HG02610 (cell line): ENCODE results near the gene LMTK3.

Source experiments
- ATAC-seq: cut with Tn5 transposase; IDR thresholded peaks from one replicate; pipeline ENCODE4 v1.9.1; 2021; ENCODE audit warnings: mild to moderate bottlenecking, moderate library complexity; ENCODE audit not compliant: unreplicated experiment

Gene LMTK3, protein sequence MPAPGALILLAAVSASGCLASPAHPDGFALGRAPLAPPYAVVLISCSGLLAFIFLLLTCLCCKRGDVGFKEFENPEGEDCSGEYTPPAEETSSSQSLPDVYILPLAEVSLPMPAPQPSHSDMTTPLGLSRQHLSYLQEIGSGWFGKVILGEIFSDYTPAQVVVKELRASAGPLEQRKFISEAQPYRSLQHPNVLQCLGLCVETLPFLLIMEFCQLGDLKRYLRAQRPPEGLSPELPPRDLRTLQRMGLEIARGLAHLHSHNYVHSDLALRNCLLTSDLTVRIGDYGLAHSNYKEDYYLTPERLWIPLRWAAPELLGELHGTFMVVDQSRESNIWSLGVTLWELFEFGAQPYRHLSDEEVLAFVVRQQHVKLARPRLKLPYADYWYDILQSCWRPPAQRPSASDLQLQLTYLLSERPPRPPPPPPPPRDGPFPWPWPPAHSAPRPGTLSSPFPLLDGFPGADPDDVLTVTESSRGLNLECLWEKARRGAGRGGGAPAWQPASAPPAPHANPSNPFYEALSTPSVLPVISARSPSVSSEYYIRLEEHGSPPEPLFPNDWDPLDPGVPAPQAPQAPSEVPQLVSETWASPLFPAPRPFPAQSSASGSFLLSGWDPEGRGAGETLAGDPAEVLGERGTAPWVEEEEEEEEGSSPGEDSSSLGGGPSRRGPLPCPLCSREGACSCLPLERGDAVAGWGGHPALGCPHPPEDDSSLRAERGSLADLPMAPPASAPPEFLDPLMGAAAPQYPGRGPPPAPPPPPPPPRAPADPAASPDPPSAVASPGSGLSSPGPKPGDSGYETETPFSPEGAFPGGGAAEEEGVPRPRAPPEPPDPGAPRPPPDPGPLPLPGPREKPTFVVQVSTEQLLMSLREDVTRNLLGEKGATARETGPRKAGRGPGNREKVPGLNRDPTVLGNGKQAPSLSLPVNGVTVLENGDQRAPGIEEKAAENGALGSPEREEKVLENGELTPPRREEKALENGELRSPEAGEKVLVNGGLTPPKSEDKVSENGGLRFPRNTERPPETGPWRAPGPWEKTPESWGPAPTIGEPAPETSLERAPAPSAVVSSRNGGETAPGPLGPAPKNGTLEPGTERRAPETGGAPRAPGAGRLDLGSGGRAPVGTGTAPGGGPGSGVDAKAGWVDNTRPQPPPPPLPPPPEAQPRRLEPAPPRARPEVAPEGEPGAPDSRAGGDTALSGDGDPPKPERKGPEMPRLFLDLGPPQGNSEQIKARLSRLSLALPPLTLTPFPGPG (N-terminal part only)

DNA sequence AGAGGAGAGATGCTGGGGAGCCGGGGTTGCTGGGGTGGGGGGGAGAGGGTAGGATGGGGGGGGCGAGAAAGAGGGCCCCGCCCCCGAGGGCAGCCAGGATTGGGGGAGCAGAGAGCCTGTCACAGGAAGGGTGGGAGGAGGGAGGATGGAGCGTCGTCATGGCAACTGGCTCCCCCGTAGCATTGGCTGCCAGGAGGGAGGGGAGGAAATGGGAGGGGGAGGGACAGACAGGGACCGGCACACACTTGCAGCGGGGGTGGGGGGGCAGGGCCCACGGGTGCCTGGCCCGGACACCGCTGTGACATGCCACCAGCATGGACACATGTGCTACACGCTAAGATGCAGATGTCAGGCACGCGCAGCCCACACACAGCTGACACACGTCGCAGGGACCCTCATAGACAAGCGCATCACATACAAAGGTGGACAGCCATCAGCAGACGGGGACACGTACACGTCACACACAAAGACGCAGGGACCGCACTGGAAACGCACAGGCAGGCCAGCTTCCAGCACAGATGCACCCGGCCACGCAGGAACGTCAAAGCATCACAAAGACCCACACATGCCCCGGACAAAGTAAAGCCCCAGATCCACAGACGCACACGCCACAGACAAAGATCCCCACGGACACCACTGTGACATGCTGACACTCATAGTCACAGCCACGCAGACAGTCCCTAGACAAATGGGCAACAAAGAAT is at the start of gene LMTK3:
TSS of gene LMTK3 (minus strand) at position 36 of the 704 bp plus-strand sequence. CDS start 259 bp downstream, outside the sequence.
- no peak for ATAC-seq

DNA sequence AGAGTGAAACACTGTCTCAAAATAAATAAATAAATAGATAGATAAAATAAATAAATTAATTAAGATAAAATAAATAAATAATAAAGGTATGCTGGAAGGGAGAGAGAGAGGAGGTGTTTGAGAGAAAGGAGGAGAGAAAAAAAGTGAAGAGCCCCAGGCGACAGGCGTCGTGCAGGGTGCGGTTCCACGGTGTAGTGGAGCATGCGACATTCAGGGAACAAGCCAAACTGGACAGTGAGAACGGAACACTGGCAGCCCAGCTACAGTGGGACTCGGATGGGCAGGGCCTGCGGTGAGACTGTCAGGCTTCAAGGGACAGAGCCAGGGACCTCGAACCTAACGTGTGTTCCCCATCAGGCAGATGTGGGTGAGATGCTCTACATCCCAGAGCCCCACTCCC is 49.8 kb upstream of the LMTK3 start:
- ATAC-seq = no peak

DNA sequence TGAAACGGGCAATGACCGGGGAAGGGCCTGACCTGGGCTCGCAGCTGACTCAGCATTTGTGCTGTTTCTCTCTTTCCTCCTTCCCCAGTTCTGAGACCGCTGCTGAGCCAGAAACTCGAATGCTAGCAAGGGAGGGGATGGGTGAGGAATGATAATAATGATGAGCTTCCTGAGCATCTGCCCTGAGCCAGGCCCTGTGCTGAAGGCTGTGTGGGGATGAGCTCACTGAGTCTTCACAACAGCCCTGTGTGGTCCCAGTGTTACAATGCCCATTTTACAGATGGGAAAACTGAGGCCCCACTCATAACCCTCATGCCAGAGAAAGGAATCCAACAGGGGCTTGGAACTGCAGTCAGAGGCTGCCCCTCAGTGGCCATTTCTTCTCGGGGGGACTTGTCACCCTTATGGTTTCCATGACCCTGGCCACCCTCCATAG is 48.5 kb upstream of the LMTK3 start:
- ATAC-seq = no peak

DNA sequence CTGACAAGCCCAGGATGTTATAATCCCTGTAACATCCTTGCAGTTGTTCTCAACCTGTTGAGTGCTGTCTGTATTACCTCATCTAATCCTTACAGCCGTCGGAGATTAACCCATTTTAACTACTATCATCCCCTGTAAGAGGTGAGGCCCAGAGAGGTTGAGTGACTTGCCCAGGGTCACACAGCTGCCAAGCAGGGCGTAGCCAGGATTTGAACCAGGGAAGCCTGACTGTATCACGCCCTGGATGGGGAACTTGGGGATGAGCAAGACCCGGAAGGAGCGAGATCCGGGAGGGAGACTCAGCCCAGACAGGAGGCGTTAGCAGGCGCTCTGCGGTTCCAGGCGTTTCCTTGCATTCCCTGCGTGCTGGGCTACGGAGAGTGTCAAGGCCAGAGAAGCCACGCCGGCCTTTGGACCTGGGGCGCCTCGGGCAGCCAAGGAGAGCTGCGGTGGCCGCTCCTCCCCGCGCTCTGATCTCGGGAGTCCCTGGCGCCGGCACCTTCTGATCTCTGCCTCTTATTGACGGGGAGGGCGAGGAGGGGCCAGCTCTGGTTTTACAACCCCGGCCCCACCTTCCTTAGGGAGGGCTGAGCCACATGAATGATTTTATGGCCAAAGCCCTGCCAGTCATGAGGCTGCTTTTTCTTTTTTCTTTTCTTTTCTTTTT is 46.5 kb upstream of the LMTK3 start:
- ATAC-seq = no peak

DNA sequence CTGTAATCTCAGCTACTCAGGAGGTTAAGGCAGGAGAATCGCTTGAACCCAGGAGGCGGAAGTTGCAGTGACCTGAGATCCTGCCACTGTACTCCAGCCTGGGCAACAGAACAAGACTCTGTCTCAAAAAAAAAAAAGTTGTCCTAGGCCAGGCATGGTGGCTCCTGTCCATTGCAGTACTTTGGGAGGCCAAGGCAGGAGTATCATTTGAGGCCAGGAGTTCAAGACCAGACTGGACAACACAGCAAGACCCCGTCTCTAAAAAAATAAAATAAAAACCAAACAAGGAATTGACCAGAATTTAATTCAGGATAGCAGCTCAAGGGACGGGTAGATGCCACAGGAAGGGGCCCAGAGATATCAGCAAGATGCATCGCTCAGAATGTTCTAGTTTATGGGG is 45.2 kb upstream of the LMTK3 start:
- no peak for ATAC-seq

DNA sequence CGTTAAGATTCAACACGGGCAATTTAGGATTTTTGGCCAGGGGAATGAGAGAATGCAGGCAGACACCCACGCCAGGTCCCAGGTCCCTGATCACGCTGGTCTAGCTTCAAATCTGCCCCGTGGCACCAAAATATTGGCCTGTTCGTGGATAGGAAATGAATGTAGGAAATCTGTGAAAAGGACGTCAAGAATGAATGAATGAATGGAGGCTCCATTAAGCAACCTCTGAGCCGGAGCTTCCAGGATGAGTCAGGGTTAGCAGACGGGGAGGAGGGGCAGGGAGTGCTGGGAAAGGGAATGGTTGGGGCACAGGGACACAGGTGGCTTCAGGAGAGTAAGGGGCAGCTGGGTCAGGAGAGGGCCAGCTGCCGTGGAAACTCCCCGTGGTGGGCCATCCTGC is 44.5 kb upstream of the LMTK3 start:
- ATAC-seq = no peak

DNA sequence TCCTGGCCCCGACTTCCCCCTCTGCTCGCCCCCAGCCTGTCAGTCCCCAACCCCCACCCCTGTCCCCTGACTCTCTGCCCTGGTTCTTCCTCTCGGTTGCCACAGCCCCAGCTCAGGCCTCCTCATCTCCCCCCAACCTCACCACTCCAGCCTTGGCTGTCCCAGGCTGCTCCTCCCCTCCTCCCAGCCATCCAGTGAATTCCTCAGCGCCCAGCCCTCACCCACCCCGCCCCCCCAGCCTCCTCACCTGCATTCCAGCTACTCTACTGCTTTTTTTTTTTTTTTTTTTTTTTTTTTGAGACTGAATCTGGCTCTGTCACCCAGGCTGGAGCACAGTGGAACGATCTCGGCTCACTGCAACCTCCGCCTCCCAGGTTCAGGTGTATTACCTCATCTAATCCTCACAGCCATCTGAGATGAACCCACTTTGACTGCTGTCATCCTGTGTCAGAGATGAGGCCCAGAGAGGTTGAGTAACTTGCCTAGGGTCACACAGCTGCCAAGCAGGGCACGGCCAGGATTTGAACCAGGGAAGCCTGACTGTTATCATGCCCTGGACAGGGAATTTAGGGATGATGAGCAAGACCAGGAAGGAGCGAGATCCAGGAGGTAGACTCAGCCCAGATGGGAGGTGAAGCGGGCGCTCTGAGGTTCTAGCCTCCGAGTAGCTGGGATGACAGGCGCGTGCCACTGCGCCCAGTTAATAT is 42.9 kb upstream of the LMTK3 start:
- no peak for ATAC-seq

DNA sequence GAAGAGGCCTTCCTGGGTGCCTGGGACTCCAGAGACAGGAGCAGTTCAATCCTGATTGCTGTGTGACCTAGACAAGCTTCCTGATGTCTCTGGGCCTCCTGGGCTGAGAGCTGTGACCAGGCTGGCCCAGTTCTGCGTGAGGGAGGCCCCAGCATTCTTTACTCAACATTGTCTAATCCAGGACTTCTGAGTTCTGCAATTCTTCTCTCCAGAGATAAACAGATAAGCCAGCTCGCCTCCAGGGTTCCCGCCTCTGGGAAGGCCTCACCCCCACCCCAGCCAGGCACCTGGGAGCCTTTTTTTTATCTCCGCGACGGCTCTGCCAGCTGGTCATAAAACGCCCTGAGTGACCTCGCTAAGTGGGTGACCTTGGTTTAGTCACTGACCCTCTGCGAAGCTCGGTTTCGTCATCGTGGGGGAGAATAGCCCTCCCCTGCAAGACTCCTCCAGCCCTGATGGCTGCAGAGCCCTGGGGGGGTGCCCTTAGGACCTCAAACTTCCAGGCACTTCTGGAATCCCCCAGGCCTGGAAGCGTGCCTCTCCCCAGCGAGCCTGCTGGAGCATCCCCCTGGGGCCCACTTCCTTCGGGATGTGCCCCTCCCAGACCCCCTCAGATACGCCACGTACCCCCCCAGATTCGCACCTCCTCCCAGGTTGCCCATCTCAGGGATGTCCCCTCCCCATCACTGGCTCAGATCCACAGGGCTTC is 42.2 kb upstream of the LMTK3 start:
- ATAC-seq = no peak

DNA sequence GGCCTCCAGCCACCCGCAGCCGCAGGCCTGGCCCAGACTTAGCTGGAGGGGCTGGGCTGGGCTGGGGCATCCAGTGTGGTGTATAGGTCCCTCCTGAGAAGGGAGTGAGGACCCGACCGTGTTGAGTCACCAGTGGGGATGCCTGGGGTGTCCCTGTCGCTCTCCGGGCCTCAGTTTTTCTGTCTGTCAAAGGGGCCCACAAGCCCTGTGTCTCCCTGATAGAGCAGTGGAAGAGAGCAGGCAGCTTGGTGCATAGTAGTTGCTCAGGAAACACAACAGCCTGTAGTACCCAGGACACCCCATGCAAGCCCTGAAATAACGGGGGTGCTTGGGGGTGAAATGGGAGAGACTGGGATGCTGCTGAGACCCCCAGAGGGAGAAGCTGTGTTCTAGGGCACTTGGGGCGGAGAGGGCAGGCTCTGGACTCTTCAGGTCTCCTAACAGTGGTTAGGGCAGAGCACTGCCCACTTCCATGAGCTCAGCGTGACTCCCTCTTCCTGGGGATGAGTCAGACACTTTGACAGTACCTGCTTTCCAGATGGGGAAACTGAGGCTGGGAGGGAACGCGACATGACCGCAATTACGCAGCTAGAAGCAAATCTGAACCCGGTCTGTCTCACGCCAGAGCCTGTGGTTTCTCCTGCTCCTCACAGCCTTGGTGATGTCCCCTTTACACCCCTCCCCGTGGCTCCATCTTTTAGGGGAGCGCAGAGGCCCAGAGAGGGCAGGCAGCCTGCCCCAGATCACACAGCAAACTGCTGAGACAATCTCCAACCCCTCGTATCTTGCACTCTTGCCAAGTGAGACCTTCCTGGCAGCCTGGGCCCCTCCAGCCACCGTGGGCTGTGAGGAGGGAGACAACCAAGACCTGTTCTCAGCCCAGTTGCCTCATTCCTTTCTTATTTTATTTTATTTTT is 41.0 kb upstream of the LMTK3 start:
- ATAC-seq = no peak

DNA sequence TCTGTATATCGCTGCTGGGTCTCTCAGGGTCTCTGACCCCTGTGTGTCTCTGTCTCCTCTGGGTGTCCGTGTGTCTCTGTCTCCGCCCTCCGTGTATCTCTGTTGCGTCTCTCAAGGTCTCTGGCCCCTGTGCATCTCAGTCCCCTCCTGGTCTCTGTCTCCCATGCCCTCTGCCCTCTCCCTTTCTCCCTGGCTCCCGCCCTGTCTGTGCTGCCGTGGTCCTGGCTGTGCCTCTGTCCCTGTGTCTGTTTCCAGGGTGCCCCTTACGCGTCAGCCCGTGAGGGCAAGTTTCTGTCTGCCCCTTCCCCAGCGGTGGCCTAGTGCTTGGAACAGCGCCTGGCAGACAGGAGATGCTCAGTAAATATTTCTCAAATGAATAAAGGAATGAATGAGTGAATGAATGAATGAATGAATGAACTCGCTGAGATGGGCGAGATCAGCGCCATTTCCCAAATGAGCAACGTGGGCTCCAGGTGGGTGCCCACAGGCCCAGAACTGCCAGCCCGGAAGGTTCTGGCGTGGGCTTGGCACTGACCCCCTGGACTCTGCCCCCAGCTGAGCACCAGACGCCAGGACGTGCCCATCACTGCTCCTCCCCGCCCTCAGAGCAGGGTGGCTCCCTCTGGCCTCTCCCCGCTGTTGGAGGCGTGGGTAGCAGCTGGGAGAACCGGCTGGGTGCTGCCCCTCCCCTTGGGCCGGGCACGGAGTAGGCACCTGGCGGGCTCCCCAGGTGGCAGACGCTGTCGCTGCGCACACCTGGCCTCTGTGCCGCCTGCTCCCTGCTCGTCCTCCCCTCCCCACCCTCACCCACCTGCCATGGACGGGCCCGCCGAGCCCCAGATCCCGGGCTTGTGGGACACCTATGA is 40.0 kb upstream of the LMTK3 start, which contains the start of gene SULT2B1:
TSS of gene SULT2B1 (plus strand) at position 736 of the 866 bp plus-strand sequence. CDS start at position 817, 81 bp downstream.
- ATAC-seq = no peak

DNA sequence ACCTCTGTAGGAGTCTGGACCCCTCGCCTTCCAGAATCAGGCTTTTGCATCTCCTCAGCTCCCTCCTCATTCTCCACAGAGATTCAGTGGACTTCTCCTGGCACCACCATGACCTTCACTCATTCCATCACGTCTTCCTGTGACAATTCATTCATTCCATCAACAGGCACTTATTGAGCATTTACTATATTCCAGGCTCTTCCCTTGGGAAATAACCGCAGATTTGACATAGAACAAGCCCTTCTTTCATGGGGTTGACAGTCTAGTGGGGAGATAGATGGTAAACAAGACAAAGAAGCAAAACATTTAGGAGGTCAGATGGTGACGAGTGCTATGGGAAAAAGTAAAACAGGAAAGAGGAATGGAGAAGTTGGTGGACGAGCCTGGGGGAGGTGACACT is 37.7 kb upstream of the LMTK3 start:
- no peak for ATAC-seq

DNA sequence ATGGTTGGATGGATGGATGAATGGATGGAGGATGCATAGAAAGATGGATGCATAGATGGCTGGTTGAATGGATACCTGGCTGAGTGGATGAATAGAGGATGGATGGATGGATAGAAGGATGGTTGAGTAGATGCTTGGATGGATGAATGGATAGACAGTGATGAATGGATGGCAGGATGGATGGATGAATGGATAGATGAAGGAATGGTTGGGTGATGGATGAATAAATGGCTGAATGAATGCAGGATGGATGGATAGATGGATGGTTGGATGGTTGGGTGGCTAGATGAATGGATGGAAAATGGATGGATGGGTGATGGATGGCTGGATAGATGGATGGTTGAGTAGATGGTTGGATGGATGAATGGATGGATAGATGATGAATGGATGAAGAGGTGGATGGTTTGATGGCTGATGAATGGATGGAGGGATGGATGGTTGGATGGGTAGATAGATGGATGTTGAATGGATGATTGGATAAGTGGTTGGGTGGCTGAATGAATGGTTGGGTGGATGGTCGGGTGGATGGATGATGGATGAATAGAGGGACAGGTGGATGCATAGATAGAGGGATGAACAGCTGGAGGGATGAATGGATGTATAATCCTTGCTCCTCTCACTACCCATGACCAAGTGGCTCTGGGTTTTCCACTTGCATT is 36.7 kb upstream of the LMTK3 start:
- no peak for ATAC-seq

DNA sequence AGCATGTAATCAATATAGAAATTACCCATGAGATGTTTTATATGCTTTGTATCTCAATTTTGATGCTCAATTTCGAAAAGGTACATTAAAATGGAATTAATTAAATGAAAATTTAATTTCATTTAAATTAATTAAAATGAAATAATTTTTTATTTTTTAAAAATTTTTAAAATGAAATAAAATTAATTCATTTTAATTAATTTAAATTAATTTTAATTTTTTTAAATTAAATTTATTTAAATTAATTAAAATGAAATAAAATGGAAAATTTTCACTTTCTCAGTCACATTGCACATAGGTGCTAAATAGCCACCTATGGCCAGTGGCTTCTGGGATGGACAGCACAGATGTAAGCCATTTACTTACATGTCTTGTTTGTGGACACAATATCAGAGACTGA is 36.1 kb upstream of the LMTK3 start:
- ATAC-seq = no peak

DNA sequence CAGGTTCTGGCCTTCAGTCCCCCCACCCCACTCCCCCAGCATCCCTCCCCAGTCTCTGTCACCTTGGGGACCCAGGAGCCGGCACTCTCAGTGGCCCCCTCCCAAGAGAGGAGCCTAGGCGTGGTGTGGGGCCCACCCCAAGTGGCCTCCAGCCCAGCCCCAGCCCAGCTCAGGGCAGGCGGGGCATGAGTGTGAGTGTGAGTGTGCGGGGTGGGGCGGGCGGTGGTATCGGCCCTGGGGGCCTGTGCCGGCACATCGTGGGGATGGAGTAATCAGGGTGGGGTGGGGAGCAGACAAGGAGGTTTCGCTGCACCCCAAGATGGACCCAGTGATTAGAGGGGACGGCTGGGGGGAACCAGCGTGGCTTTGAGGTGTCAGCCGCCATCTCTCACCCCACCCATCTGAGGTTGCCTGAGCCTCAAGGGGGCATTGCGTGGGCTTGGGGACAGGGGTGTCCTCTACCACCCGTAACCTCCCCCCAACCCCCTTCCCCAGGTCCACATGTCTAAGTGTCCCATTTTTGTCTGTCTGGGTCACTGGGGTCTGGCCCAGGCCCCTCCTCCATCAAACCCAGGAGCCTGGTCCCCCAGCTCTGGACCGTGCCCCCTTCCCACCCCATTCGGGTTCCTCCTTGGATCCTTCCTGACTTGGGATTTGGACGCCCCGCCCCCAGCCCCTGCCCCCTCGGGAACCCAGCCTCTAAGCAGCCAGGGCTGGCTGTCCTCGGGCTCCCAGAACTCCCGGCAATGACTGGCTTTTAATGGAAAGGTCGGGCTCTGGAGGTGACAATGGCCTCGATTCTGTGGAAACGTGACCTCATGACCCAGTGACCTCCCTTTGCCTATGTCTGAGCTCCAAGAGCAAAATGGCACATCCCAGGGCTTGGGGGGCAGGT is 33.5 kb upstream of the LMTK3 start:
- ATAC-seq = no peak

DNA sequence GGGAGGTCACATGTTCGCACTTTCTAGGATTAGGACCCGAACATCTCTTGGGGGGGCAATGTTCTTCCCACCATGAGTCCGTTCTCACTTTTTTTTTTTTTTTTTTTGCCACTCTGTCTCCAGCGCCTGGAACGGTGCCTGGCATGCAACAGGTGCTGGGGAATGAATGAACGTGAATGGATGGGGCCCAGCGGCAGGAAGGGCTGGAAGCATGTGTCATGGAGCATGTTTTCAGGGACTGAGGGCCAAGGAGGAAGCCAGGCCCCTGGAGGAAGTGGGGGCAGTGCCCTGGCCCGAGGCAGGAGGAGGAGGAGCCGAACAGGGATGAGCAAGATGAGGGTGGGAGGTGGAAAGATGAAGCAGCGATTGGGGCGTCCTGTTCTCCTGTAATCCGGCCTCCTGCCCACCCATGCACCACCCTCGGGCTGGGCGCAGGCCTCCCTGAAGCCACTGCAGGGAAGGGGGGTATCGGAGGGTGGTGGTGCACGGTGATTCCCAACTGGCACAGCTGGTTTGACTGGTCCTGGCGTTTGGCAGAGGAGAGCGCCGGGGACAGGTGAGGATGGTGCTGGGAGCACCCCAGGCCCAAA is 31.6 kb upstream of the LMTK3 start:
- ATAC-seq = no peak
